Measurements from ENCODE around the gene DMAP1.

DMAP1 gene

GRCh38 chr1:44251989-44252671, 38.9 kb downstream of the DMAP1 start:
- DNase-seq: no peak

- DNase-seq: no peak
These were observed 41.2 kb downstream of the DMAP1 start for GRCh38 chr1:44254392-44254910.

- no peak for DNase-seq
These were observed 43.7 kb downstream of the DMAP1 start for GRCh38 chr1:44256762-44257554.

- no peak for DNase-seq
These were observed 45.8 kb downstream of the DMAP1 start for GRCh38 chr1:44259090-44259489.

GRCh38 chr1:44260792-44261170, 47.5 kb downstream of the DMAP1 start:
- DNase-seq: no peak

- no peak for DNase-seq
These were observed 48.0 kb downstream of the DMAP1 start for GRCh38 chr1:44261171-44261817.

GRCh38 chr1:44261962-44262361, 48.7 kb downstream of the DMAP1 start:
- no peak for DNase-seq

GRCh38 chr1:44262414-44262813, 49.1 kb downstream of the DMAP1 start:
- no peak for DNase-seq

GRCh38 chr1:44262816-44263567, 49.7 kb downstream of the DMAP1 start:
- no peak for DNase-seq

- DNase-seq: no peak
These were observed 50.5 kb downstream of the DMAP1 start for GRCh38 chr1:44263568-44264450.

GRCh38 chr1:44264451-44264771, 51.1 kb downstream of the DMAP1 start:
- DNase-seq: no peak

- DNase-seq: no peak
These were observed 52.5 kb downstream of the DMAP1 start for GRCh38 chr1:44265656-44266358.

- DNase-seq: no peak
These were observed 53.4 kb downstream of the DMAP1 start for GRCh38 chr1:44266400-44267344.

GRCh38 chr1:44267438-44267837, 54.2 kb downstream of the DMAP1 start:
- DNase-seq: no peak

GRCh38 chr1:44268054-44268453, 54.8 kb downstream of the DMAP1 start:
- no peak for DNase-seq

Measured in right kidney (tissue), 1 donor.